GM19467 (cell line): ENCODE data around the gene SCARB1.

ENCODE experiments used
- ATAC-seq: cut with Tn5 transposase; IDR thresholded peaks from one replicate; pipeline ENCODE4 v1.9.1; 2021; ENCODE audit warnings: mild to moderate bottlenecking, moderate library complexity; ENCODE audit not compliant: unreplicated experiment

Gene SCARB1

DNA sequence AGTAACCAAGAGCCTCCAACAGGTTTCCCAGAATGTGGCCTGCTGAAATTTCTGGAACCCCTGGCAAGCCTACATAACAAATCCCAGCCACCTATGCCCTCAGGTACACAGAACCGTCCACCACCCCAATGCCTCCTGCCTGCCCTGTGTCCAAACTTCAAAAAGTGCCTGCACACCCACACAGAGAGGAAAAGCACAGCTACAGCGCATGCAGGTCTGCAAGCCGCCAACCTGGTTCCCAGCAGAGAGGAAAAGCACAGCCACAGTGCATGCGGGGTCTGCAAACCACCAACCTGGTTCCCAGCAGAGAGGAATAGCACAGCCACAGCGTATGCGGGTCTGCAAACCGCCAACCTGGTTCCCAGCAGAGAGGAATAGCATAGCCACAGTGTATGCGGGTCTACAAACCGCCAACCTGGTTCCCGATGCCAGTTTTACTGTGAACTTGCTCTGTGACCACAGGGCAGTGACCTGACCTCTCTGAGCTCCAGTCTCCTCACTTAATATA lies 113.5 kb downstream of the SCARB1 start:
- ATAC-seq, result no peak

DNA sequence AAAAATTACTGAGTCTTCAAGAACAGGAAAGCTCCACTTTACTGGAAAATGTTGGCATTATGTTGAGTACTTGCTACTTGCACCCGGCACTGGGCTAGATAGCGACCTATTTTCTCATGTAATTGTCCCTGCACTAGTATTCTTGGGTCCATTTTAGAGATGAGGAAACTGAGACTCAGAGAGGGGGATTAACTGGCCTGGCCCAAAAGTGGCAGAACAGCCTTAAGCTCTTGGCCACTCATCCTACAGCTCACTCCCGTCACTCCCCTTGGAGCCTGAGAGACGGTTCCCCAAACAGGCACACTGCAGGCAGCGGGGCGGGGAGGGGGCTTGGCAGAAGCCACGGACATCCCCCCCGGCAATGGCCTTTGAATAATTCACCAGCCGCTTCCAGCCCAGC lies 113.9 kb downstream of the SCARB1 start:
- ATAC-seq, result no peak

DNA sequence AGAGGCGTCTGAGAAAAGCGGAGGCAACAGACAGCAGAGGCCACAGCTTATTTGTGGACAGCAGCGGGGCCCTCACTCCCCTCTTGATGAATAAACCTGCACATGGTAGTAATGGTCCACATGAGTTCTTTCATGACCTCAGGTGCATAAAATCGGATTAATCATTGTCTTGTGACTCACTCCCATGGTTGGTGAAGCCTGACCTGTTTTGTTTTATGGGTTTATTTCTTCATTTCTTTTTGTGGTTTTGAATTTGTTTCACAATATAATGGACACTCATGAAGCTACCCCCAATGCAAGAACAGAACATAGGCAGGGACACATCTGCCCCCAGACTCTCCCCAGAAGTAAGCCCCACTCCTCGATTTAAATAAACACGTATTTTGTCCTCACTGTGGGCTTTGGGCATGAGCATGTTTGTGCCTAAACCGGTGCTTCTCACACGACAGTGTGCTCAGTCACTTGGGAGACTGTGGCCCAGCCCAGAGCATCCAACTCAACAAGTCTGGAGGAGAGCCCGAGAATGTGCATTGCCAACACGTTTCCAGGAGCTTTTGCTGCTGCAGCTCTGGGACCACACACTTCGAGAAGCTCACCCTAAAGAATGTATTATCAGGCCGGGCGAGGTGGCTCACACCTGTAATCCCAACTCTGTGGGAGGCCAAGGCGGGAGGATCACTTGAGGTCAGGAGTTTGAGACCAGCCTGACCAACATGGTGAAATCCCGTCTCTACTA lies 116.1 kb downstream of the SCARB1 start:
- ATAC-seq, result no peak

DNA sequence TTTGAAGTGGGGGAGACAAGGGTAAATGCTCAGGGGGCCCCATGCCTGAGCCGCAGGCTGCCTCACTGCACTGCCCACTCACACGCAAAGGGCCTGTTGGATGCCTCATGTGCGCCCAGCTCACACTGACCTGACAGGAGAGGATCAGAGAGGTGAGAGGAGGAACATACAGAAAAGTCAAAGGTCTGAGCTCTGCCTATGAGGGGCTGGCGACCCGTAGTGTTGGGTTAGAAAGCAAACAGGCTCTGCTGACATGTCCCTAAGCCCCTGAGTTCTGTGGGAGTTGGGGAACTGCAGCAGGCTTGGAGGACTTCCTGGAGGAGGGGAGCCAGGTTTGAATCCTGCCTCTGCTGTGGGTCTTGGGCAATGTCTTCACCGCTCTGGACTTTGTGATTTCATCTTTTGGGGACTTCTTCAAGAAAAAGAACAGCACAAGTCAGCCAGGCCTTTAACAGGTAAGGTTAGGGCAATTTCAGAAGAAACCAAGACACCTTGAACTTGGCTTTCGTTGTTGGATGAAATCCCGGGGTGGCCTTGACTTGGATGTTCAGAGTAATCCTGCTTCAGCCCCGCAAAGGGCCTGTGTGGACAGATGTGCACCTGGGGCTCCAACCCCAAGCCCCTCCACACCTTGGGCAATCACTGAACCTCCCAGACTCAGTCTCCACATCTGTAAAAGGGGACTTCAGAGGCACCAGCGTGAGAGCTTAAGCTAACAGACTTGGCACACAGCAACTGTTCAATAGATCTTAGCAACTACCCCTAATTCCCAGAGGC lies 116.8 kb downstream of the SCARB1 start:
- ATAC-seq, result no peak

DNA sequence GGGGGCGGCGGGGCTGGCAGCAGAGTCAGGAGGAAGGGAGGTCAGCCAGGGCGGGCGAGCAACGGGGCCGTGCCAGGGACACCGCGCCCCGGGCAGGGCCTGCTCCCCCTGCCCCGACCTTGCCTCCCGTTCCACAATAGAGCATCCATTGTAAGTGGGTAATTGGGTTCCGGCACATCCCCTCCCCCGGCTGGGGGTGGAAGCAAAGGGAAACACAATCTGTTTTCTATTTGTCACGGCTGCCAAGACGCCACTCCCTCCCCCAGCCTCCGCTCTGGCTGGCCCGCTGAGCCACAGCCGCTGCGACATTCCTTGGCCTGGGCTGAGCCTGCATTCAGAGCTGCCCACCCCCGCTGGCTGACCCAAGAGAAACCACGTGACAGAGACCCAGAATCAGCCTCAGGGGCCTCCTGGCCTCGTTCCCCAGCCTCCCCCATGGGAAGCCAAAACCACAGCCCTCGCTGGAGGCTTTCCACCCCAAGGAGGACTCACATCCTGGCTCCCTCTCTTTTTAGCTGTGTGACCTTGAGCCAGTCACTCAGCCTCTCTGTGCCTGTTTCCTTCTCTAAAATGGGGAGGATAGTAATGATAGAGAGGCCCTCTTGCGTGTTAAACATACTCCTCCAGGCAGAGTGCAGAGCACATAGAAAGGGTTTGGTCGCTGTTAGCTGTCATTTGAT lies 117.6 kb downstream of the SCARB1 start:
- ATAC-seq, result no peak

DNA sequence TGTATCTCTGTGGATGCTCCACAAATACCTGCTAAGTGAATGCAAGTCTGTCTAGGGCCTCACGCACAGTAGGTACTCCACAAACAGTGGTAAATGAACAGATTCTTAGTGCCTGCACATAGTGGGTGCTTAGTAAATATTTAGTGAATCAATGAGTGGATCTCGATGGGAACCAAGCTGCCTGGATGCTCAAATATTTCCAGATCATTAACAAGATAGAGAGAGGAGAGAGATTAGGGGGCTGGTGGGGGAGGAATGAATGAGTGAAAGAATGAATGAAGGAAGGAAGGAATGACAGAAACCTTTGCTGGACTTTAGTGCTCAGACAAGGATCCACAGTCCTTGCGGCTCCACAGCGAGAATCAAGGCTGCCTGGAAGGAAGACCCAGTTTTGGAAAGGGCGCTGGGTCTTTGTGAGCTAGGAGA lies 118.2 kb downstream of the SCARB1 start:
- no peak for ATAC-seq

DNA sequence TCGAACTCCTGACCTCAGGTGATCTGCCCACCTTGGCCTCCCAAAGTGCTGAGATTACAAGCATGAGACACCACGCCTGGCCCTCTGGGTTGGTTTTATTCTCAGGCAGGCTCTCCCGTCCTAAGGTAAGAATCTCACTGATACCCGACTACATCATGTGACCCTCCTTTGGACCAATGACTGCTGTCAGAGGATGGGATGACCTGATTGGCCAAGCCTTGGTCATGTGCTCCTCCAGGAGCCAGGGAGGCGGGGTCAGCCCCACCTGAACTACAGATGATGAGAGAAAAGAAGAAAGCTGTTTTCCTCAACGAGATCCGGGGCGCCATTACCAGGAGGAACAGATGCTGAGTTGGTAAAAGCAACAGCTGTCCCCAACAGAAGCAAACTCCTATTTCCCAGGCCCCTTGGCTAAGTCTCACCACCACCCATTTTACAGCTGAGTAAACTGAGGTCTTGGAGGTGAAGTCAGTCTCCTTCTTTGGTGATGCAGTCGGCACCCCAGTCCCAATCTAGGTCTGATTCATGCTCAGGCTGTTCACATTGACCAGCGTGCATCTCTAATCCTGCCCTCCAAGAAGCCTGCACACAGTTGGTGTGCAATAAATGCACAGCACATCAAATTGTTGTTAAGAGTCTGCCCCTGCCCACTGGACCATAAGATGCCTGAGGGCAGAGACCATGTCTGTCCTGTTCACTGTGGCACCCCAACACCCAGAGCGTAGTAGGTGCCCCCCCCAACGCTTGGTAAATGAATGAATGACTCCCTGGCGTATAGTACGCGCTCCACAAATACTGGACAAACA lies 118.8 kb downstream of the SCARB1 start:
- ATAC-seq, result no peak

DNA sequence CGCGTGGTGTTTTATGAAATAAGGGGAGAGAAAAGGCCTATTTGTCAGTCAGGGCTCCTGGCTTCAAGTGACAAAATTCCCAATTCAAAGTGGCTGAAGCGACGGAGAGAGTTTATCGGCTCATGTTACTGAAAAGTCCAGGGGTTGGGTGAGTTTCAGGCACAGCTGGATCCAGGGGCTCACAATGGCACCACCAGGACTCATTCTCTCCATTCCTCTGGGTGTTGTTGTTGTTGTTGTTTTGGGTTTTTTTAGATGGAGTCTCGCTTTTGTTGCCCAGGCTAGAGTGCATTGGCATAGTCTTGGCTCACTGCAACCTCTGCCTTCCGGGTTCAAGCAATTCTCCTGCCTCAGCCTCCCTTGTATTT lies 119.4 kb downstream of the SCARB1 start:
- no peak for ATAC-seq

DNA sequence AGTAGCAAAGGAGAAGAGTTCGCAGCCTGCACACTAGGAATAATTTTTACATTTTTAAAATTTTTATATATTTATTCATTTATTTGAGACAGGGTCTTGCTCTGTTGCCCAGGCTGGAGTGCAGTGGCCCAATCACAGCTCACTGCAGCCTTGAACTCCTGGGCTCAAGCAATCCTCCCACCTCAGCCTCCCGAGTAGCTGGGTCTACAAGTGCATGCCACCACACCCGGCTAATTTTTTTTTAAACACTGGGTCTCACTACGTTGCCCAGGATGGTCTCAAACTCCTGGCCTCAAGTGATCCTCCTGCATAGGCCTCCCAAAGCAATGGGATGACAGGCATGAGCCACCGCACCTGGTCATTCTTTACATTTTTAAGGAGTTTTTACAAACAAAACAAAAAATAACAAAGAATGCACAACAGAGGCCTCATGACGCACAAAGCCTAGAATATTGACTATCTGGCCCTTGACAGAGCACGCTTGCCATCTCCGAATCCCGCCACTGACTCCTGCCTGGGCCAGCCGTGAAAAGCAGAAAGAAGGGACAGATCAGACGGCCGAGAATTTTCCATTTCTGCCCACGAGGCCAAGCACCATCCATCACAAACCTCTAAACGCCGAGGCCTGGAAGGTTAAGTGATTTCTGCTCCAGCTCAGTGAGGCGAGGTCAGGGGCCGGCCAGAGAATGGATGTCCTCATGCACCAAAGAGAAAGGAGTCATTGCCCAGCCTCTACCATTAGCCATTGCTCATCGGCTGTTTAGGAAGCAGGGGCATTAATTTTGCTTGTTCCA lies 120.0 kb downstream of the SCARB1 start:
- no peak for ATAC-seq

DNA sequence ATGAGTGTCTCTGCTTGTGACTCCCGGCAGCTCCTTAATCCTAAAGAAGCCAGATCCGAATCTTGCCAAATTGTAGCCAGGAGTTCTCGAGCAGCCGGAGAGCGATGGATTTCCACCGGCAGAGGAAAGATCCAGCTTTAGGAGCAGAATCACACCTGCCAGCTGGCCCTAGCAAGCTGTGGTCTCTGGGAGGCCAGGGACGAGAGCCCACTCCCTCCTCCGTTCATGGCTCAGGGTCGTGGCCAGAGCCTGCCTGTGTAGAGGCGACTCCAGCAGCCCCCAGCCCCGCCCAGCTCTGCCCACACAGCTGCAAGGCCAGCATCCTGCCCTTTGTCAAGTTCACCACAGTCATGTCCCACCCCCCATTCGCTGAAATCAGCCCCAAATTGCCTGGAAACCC lies 121.0 kb downstream of the SCARB1 start:
- ATAC-seq, result no peak

DNA sequence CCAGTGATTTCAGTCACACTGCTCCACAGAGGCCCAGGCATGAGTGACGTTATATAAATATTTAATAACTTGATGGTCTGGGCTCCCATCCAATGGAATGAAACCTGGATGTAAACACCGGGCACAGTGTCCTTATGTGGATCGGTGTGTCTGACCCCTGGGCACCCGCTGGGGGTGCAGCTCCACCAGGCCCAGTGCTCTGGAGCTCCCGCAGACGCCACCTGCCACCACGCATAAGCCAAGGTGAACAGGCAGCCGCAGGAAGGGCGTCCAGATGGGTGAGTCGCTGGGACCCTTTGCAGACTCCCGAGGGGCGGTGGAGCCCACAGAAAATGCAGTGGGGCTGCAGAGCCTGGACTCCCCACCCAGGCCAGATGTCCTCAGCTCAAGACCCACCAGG lies 121.6 kb downstream of the SCARB1 start:
- ATAC-seq, result no peak

DNA sequence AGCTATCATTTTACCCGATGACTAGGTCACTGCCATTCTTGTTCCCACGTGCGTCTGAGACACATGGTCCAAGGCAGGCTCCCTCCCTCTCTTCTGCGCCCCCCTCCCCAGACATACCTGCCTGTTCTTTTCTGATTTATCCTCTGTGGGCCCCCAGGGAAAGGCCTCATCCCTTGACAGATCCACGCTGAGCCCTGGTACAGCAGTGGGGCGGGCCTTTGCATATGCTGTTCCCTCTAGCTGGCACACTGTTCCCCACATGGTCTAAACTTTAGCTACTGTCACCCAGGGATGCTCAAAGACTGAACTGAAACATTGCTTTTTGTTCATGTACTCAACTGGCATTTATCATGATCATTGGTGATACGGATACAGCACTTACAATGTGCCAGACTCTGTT lies 122.5 kb downstream of the SCARB1 start:
- ATAC-seq, result no peak

DNA sequence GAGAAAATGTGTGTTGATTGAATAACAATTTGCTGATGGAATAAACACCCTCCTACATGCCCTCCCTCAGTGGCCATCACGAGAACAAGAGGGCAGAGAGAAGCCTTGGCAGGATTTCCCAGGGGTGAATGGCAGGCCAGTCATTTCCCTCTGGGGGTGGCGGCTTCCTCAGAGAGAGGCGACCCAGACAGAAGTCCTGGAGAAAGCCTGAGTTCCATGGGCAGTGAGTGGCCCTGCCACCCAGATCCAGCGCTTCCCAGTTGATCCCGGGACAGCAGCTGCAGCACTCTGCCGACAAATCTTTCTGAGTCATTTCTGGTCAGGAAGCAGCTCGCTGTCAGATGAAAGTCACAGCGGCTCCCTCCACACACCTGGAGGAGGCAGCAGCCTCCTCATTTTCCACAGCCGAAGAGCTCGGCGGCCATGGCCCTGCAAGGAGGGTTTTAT lies 123.0 kb downstream of the SCARB1 start:
- ATAC-seq, result no peak

DNA sequence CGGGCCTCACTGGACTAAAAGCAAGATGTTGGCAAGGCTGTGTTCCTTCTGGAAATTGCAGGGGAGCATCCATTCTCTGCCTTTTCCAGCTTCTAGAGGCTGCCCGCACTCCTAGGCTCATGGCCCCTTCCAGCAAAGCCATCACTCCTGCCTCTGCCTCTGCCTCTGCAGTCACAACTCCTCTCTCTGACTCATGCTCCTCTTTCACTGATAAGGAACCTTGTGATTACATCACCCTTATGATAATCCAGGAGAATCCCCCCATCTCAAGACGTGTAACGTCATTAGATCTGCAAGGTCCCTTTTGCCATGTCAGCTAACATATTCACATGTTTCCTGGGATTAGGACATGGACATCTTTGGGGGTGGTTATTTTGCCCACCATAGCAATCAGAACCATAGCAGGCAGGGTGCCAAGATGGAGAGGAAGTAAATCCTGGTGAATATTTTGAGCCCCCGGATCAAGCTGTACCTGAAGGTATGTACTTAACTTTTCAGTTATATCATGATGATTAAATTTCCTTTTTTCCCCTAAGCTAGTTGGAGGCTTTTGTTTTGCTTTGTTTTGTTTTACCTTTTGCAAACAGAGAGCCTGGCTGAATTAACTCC lies 123.6 kb downstream of the SCARB1 start:
- ATAC-seq, result no peak

DNA sequence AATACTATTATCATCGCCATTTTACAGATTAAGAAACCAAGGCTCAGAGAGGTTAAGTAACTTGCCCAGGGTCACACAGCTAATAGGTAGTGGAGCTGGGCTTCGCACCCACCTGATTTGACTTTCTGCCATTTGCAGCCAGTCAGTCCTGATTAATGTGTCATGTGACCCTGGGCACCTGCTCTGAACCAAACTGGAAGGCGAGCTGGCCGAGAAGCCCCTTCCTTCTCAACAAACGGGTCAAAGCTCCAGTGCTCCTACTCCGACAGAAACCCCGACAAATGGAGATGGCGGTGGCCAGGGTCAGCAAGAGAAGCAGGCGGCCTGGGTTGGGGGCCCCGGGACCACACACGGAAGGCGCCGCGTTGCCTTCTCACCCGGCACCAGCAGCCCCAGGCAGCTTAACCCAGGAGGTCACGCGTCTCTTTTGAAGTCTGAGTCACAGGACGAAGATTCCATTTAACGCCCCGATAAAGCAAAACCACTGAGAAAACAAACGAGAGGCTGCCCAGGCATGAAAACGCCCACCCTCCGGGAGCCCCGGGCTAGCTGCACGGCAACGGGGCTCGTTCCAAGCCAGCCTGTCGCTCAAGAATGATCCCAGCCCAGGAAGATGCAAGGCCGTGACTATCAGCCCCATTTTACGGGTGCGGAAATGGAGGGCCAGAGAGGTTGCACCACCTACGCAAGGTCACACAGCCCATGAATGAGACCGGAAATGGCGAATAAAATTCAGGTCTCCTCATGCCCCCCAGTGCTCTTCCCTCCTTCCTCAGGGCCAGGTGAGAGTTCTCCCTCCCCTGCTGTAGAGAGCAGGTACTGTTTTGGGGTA lies 124.8 kb downstream of the SCARB1 start:
- ATAC-seq, result no peak

DNA sequence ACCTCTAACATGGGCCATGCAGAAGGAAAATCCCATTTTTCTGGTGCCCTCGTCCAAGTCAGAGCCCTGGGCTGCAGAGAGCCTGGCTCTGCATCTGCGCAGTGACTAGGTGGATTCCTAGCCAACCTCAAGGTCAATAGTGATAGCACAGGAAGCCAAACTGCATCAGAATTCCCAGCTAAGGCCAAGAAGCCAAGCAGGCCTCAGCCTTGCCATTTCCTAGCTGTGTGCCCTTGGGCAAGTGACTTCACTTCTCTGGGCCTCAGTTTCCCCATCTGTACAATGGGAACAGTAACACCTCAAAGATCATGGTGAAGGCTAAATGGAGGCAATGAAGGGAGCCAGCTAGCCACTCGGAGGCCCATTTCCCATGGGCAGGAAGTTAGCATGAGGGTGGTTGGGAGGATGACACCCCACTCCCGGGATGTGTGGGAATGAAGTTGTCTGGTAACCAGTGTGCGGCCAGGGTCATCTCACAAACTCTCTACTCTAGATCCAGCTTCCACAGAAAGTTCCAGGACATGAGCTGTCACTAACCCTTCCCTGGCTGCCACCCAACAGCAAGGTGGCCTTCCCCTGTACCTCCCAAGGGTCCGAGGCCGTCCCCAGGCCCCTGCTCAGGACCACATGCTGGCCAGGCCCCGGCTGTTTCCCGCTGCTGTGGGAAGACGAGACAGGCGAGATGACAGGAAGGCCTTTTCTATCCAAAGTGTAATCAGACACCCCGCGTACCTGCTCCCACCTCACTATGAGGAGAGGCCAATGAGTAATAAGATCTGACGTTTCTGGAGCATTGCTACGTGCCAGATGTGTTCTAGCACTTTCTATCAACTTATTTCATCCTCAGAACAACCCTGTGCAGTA lies 125.7 kb downstream of the SCARB1 start:
- no peak for ATAC-seq

DNA sequence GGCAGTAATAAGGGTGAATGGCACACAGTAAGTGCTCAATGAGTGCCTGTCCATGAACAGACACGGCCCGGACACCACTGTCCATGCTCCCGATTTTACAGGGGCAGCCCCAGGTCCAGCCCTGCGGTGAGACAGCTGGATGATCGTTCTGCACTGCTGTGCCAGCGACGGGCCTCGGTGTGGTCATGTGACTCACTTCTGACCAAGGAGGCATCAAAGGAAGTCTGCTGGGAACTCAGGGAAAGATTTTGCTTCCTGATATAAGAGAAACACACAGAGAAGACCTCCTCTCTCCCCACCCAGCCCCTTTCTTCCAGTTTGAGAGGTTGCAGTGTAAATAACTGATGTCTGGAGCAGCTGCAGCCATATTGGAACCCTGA lies 126.6 kb downstream of the SCARB1 start:
- no peak for ATAC-seq
